Suppressor macrophage (primary cell): Measurements from ENCODE around the gene GRIK3.
"Not testable (repeated sequence)": the region's sequence is repeated elsewhere in the genome, so short reads cannot be mapped to it uniquely, and the experiment has no call there.

Source experiments
- DNase-seq, 4 experiments: peaks; one replicate each; pipeline ENCODE4 v3.0.0-alpha.2; 2020 to 2022

The GRIK3 gene

DNA sequence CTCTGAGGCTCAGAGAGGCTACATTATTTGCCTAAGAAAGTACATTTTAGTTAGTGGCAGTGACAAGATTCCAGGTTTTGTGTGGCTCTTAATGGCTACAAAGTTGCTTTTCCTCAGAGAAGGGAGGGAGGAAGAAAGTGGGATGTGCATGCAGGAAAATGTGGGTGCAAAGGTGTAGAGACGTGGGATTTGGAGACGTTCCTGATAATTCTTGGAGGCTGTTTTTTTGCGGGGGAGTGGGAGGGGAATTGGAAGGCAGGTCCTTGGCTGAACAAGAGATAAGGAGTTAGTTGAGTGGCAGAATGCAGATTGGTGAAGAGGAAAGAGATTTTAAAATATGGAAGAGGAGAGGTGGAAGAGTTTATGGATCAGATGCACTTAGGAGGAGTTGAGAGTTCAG, 258.1 kb downstream of the GRIK3 start:
- no peak for DNase-seq

DNA sequence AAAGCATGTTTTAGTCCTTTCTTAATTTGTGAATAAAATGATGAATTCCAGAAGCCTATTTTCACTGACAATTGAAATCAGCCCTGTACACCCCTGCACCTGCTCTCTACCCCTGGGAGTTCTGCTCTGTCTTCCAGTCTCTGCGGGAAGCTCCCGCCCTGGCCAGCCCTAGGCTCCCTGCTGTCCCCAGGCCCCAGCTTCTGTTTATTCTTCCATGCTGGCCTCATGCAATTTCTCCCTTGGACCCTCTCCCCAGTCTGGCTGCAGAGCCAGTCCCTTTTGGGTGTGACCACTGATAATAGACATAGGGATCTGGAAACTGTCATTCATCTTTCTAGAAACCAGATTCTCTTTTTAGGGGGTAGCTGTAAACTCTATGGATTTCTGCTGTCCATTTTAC, 258.6 kb downstream of the GRIK3 start:
- no peak for DNase-seq

DNA sequence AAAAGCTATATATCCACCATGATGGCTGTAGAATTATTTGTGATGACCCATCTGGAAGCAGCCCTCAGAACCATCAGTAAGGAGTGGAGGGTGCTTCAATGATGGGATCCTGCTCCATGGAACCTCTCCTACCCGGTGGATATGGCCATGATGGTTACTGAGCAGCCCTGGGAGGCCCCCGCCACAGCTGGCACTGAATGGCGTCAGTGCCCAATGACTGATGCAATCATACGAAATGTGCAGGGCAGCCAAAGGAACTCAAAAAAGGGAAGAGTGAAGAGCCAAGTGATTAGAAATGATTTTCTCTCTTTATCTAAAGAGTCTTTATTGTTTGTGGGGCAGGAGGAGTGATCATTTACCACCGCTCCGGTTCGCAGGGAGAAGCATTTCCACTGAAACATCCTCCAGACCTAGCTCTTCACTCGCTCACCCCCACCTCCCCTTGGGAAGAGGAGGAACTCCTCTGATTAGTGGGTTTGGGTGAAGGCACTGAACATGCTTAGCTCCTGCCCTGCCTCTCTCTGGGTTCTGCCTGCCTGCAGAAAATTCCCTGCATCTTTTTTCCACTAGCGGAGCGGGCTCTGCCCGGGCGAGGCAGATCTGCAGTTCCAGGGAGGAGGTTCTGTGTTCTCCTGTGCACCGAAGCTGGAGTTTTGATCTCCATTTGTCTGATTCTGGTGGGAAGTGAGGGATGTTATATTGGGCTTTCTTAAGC, 260.3 kb downstream of the GRIK3 start:
- peak in 3 of 4 experiments; percentile 10 to 15 (median 14) for DNase-seq

DNA sequence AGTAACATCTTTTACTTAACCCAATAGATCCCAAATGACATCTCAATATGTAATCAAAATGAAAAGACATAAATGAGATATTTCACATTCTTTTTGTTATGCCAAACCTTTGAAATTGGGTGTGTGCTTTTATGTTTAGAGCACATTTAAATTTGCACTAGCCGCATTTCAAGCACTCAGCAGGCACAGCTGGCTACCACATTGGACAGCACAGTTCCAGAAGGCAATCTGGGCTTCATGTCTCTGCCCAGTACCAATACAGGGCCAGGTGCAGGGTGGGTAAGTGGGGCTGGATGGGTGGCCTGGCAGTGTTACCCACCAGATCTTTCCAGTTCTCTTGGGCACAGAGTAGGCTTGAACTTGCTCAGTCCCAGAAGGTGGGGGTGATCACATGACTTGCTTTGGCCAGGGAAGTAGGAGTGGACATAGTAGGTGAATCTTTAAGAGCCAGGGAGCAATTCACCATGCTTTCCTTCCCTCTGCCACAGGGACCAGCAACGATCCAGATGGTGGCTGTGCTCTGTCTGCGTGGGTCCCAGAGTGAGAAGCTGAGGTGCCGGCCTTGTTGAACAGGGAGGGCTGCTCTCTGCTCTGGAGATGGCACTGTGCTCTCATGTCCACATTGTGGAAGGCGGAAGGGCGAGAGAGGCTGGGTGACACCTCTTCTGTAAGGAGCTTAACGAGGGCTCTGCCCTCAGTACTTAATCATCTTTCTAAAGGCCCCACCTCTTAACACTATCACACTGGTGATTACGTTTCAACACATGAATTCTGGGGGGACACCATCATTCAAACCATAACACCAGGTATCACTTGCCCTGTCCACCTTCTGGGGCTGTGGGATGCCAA, 261.4 kb downstream of the GRIK3 start:
- no peak for DNase-seq

DNA sequence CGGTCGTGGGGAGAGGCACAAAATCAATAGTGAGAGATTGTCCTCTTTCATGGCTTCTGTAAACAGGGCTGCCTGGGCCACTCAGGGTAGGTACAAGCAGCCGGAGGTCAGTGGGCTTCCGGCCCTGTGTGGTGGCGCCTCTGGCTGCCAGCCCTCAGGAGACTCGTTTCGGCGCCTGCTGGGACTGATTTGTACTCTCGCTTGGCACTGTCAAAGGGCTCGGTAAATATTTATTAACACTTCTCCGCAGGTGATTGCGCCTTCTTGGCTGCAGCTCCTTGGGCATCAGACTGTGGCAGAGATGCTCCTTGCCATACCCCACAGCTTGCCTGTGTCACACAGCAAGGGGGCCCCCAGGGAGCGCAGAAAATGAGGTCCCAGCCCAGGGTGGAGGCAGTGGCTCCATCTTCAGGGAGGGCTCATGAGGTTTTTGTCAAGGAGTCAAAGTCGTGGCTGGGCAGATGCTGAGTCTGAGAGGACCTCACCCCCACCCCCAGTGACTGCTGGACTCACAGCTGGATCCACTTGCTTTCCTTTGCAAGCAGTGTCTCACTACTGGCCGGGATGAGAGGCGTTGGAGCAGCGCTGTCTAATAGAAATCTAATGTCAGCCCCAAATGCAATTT, 262.5 kb downstream of the GRIK3 start:
- no peak for DNase-seq

DNA sequence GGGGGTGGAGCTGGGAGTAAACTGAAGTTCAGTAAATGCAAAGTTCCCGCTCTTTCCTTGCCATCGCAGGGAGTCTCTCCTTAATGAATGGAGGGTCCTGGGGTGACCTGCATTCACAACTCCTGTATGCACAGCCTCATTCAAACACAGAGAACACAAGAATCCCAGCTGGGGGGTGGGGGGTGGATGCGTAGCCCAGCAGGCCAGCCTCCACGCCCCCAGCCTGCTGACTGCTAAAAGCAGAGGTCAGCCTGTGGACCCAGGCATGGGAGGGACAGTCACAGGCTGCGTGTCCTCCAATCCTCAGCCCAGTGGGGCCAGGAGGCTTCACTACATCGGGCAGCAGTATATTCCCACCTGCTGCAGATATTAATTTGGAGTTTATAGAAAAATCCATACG, 263.1 kb downstream of the GRIK3 start:
- no peak for DNase-seq

DNA sequence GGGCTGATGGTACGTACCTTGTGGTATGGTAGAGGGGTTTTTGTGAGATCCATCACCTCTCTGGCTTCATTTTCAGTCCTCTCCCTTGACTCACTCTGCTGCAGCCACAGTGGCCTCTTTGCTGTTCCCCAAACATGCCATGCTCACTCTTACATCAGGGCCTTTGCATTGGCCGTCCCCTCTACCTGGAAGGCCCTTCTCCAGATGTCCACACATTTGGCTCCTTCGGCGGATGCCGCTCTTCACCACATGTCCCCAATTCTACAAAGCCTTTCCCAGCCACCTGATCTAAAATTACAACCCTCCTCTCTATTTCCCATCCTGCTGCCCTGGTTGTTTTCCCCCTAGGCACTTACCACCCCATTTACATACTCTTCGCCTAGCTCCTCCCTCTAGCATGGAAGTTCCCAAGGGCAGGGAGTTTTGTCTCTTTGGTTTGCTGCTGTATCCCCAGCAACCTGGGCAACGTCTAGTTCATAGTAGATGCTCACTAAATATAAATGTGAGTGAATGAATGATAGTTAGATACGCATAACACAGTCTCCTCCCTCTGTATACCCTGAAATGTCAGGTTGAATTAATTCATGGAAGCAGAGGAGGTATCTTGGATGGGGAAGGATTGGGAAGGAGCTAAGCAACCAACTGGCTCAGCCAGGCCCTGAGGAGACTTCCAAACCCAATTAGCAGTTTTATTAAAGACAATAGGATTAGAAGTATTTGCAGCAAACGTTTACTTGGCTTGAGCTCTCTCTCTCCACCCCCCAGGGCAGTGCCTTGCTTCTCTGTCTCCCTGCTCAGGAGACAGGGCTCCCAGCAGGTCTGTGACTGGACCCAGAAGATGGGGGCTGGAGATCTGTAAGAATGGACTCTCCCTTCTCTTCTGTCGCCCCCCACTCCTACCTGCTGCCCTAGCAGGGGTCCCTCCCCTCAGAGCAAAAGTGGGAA, 264.2 kb downstream of the GRIK3 start:
- no peak for DNase-seq

DNA sequence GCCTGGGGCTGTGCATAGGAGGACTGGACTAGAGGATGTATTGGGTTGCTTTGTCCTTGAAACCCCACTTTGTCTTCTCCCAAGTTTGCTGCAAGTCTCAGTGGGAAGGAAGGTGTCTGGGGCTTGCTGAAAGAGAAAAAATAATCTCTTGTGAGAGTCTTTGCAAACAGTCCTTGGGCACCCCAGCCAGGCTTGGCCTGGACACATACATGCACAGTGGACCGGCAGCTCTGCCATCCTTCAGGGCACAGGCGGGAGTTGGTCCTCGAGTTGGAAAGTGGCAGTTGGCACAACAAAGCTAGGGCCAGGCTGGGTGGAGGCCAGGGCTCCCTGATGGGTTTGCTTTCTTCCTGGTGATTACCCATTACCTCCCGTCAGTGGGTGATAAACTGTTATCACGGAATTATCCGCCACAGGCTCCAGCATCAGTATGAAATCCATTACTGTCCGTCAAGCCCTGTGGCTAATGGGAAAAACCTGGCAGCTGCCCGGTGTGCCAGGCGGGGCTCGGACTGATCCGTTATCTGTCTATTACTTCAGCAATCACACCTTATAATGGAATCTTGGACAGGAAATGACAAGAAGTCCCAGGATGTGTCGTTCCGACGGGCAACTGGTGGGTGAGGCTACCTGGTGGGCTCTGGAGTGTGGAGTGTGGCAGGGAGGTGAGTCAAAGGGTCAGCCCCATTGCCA, 265.7 kb downstream of the GRIK3 start:
- no peak for DNase-seq

DNA sequence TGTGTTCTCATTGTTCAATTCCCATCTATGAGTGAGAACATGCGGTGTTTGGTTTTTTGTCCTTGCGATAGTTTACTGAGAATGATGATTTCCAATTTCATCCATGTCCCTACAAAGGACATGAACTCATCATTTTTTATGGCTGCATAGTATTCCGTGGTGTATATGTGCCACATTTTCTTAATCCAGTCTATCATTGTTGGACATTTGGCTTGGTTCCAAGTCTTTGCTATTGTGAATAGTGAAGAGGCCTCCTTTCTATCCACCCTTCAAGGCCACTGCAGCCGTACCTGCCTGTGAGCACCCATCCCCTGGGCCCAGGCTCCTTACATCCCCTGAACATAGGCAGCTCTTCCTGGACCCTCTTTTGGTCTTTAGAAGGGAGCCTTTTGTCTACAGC, 266.9 kb downstream of the GRIK3 start:
- not testable (repeated sequence) for DNase-seq

DNA sequence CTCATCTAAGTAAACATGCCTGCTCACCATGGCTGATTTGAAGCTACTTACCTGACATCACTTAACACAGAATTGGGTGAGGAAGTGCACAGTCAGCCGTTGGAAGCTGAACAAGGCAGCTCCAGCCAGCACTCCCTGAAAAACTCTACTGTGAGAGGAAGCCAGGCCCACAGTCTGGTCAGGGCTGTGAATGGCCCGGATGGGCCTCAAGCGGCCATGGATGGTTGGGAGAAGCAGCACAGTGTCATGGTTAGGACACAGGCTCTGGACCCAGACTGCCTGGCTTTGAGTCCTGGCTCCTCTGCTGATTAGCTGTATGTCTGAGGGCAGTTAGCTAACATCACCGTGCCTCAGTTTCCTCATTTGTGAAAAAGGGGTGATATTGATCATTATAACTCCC, 267.8 kb downstream of the GRIK3 start:
- no peak for DNase-seq

DNA sequence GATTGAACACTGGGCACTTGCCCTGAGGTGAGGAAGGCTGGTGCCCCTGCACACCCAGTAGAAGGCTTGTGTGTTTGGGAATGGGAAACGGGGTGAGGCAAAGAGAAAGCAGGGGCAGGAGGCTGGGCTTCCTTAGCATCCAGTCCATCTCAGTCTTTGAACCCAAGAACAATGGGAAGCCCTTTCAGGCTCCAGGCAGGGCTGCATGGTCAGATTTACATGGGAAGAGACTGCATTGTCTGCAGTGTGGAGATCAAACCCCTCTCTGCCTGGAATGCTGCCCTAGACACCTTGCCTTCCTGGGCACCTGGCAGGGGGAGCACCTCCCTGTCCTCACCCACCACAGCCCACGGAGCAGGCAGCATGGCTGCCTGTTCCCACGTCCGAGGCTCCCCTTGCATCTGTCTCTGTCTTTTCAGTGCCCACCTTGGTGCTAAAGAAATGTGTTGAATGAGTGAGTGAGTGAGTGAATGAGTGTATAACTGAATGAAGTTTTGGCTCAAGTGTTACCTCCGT, 268.5 kb downstream of the GRIK3 start:
- no peak for DNase-seq

DNA sequence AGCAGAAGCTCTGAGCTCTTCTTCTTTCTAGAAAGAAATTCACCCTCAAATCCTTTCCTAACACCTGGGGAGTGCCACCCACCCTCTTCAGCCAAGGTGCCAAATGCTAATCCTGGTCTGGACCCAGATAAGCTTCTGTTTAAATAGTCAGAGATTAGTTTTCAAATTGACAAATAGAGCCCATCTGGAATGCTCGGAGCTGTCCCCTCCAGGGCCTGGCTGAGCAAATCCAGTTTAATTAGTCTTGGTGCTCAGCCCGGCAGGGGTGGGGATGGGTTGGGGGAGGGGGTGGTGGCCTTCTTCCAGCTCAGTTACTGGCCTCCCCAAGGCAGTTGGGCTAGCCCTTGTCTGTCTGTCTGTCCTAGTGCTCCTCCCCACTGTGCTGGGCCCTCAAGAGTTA, 269.5 kb downstream of the GRIK3 start:
- no peak for DNase-seq

DNA sequence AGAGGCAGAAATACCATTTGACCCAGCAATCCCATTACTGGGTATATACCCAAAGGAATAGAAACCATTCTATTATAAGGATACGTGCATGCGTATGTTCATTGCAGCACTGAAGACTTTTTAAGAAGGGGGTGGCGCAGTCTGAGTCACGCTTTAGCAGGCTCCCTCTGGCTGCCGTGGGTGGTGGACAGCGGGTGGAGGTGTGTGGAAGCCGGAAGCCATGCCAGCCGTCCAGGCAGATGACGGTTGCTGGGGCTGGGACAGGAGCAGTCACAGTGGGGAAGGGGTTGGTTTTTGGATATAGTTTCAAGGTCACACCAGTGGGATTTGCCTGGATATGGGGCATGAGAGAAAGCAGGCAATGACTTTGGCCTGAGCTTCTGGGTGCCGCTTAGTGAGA, 270.5 kb downstream of the GRIK3 start:
- no peak for DNase-seq

DNA sequence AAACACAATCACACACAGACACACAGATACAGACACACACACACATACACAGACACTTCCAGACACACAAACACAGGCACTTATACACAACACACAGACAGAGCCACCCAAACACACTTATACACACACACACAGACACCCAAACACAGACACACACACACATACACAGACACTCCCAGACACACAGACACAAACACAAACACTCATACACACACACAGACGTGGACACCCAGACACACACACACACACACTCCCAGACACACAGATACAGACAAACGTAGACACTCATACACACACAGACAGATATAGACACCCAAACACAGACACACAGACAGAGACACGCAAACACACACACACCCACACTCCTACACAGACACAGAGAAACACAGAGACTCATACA, 272.1 kb downstream of the GRIK3 start:
- no peak for DNase-seq

DNA sequence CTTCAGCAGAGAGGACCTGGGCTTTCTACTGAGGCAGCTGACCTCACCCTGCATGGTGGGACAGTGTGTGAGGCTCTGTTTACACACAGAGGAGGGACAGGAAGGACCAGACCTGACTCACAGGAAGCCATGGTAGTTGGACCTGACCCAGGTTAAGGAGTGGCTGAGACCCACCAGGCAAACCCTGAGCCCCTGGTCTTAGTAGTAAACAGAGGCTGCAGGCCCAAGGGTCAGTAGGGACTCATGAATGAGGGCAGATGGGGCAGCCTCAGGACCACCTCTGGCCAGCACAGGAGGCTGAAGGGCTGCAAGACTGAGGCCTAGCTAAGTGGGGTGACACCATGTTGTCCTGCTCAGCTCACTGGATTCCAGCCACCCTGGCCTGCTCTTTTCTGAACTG, 273.2 kb downstream of the GRIK3 start:
- no peak for DNase-seq

DNA sequence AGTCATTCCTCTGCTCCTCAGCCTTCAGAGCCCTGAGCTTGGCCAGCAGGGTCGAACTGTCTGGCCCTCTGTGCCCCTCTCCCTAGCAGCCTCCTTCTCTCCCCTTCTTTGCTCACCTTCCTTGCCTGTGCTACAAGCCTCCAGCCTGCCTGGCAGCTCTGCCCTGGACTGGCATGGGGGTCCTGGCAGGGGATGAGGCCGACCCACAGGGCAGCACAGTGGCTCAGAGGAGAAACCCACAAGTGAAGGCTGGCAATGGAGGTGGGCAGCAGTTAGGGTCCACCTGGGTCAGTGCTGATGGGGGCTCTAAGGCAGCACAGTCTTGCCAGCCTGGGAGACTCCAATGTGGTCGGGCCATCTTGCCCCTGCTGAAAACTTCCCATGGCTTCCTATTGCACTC, 274.2 kb downstream of the GRIK3 start:
- no peak for DNase-seq

DNA sequence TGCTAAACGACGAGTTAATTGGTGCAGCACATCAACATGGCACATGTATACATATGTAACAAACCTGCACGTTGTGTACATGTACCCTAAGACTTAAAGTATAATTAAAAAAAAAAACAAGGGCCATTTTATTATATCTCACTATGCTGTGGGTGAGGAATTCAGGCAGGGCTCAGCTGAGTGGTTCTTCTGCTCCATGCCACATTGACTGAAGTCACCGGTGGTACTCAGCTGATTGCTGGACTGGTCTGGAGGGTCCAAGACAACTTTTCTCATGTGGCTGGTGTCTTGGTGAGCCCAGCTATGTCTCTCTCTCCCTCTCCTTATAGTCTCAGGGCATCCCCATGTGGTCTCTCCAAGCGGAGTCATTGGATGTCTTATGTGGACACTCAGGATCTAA, 275.0 kb downstream of the GRIK3 start:
- DNase-seq = no peak

DNA sequence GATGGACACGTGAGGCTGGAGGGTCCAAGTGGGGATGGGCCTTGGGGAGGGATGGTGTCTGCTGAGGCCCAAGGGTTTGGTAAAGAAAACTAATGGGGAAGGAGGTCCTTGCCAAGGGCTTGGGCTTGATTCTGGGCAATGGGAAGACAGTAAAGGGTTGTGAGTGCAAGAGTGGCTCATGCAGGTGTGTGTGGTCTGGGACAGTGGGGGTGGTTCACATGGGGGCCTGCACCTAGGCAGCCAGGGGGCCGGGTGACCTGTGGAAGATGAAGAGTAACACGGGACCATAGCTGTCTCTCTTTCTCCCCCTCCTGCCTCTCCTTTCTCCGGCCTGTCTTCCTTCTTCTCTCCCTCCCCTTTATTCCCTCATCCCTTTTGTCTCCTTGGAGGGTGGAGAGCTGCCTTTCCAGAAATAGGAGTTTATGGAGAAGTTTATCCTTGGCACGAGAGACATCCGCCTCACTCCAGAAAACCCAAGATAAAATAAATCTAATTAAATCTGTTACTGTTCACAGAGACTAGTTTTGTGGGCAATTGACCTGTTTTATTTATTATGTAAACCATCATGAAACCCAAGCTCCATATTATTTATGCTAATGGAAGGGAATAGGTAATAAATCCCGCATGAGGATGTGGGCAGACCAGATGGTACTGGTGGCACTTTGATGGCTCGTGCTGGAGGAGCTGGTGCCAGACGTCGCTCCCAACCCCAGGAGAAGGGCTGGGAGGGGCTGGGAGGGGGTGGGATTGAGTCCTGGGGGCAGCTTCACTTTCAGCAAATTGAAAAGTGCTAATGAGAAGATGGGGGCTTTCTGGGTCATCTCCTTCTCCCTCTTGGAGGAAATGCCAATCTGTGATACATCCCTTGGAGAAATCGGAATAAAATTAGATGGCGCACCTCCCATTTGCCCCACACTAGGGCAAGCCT, 278.7 kb downstream of the GRIK3 start:
- DNase-seq = no peak

DNA sequence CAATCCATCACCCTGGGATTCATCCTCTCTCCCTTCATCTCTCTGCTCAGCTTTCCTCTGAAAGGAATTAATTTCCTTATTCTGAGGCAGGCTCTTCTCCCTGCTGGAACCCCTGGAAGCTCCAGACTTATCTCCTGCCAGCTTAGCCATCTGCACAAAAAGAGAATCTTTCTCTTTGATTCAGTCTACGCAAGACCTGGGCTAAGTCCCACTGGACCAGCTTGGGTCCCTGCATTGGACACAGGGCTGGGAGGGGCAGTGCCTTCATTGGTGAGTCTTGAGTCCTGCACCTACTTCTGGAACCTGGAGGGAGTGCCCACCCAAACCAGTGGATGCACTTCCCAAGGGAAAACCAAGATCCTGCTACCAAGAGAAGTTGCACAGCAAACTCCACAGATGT, 279.9 kb downstream of the GRIK3 start:
- no peak for DNase-seq

DNA sequence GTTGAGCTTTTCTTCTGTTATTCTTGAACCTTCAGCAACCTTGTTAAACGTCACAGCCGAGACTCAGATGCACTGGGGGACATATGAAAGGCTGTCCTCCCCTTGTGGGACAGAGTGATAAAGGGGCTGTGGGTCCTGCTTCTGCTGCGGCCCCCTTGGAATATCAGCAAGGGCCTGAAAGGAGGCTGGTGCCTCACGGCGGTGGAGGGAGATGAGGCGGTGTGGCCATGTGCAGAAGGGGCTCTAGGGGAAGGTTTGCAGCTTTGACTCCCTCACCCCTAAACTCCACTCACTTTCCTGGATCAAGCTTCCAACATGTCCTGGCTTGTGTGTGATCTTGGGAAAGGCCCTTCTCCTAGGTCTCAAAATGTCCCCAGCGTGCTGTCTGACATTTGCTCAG, 280.9 kb downstream of the GRIK3 start:
- DNase-seq = no peak
